Esophagus muscularis mucosa (tissue), 3 donors: ENCODE measurements around the gene MRPS27.

Experiments
- CTCF ChIP-seq, 3 experiments: fragments of 200-600 bp in 2 of 3; fragments of 450-650 bp in 1 of 3; sonication (generic) in 2 of 3; IDR thresholded peaks; one replicate each; pipeline ENCODE4 v1.5.1; 2017 to 2019; ENCODE audit warnings: antibody characterized with exemption in 3 of 3, mild to moderate bottlenecking in 2 of 3, moderate library complexity in 1 of 3
- POLR2A ChIP-seq: fragments of 450-650 bp; IDR thresholded peaks from one replicate; pipeline ENCODE4 v1.6.1; 2017; ENCODE audit warnings: antibody characterized with exemption, moderate library complexity, mild to moderate bottlenecking, low read depth

GRCh38 chr5:72244862-72245371 is 75.1 kb downstream of the MRPS27 start:
- no peak for TF ChIP-seq POLR2A
- peak in 2 of 3 experiments; percentile 4 to 41 for TF ChIP-seq CTCF (IDR thresholded peaks at IDR 0.05)
